Measurements from ENCODE around the gene PPM1M. TPM values are rescaled to one million over a fixed set of nuclear protein-coding genes. Genes with fewer than 3 reads are reported as not detected.

PPM1M gene
- total and polyA plus RNA-seq, 12 donors, result 5.2 to 17.6 (median 7.9) TPM

DNA sequence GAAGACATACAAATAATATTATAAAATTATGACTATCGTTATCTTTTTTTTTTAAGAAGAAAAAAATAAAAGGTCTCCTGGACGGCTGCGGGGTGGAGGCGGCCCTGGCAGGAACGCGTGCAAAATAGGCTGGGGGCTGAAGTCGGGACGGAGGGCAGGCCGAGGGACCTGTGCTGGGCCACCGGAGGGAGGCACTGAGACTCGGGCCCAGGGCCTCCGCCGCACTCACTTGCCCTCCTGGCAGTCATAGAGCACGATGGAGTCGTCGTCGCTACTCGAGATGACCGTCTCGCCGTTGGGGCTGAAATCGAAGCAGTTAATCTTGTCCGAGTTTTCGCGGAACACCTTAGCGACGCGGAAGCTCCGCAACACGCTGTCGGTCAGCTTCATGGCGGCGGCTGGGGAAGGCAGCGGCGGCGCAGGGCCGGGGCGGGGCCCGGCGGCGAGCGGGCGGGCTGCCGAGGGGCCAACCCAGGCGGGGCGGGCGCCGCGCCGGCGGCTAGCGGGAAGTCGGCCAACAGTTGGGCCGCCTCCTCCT, 32.5 kb downstream of the PPM1M start:
- Histone ChIP-seq H3K36me3 (peaks cover 0 to 35% (median 0%) of the 10 kb centered on the region in 9 donors), H3K4me1 (peaks cover 3 to 78% (median 63%) of the 10 kb centered on the region in 9 donors), H3K27me3 (no peaks in the 10 kb centered on the region), H3K27ac (peak overlapping the region; percentile 91 to 100 (median 97)), H3K4me3 (peak overlapping the region; percentile 58 to 95 (median 87)), H3K9me3 (no peaks in the 10 kb centered on the region)
- 0% methylated on average over 50 to 54 of the region's 54 CpGs for WGBS, 2 donors
- no peak for DNase-seq
- intact Hi-C loops (cut with DNase I), result loop anchor here in 8 of 10 donors (2.0 to 5.0 kb wide), 6 partner anchors 36 to 126 kb away; partner anchors contain the start of genes TWF2 (in 5 of the 8) and POC1A (in 1 of the 8)
- TF ChIP-seq, protein P1, sequence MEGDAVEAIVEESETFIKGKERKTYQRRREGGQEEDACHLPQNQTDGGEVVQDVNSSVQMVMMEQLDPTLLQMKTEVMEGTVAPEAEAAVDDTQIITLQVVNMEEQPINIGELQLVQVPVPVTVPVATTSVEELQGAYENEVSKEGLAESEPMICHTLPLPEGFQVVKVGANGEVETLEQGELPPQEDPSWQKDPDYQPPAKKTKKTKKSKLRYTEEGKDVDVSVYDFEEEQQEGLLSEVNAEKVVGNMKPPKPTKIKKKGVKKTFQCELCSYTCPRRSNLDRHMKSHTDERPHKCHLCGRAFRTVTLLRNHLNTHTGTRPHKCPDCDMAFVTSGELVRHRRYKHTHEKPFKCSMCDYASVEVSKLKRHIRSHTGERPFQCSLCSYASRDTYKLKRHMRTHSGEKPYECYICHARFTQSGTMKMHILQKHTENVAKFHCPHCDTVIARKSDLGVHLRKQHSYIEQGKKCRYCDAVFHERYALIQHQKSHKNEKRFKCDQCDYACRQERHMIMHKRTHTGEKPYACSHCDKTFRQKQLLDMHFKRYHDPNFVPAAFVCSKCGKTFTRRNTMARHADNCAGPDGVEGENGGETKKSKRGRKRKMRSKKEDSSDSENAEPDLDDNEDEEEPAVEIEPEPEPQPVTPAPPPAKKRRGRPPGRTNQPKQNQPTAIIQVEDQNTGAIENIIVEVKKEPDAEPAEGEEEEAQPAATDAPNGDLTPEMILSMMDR (IDR thresholded peaks at IDR 0.05), result peak in 8 of 9 donors; percentile 11 to 60 (median 40)
- peak; percentile 70 to 88 (median 80) for ATAC-seq

DNA sequence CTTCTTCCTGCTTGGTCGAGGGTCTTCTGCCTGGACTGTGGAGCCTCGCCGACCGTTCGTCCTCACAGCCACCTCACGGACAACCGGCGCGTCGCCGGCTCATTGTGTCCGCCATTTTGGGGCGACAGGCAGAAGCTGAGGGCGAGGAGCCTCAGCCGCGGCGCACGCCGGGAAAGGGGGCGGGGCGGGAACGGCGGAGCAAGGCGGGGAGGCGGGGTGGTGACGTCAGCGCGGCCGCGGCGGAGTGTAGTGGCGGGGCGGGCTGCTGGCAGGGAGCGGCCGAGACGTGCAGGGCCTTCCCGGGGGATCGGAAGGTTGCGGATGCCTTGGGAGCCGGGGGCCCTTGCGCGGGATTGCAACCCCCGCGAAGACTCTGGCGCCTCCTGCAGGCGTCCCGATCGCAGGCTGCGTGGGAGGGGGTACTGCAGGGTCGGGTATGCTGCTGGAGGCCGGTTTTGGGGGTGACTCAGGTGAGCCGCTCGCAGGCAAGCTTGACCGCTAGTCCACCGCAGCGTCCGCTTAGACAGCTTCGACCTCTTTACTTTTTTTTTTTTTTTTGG, 33.0 kb downstream of the PPM1M start, which contains the start of gene WDR82:
WDR82 (minus strand) TSS at position 140 of the 560 bp plus-strand sequence. CDS start 288 bp downstream, outside the sequence.
- TF ChIP-seq, protein P1 (IDR thresholded peaks at IDR 0.05), result peak in 8 of 9 donors; percentile 27 to 74 (median 63)
- peak; percentile 95 to 97 (median 97) for ATAC-seq
- H3K27me3 ChIP-seq, result no peaks in the 10 kb centered on the region
- H3K9me3 ChIP-seq, result no peaks in the 10 kb centered on the region
- peaks cover 3 to 73% (median 57%) of the 10 kb centered on the region in 9 donors for H3K4me1 ChIP-seq
- peak within 1 kb of the TSS; percentile 91 to 100 (median 97) for H3K27ac ChIP-seq
- WGBS, 2 donors, result 0 to 1% methylated on average over 55 to 58 of the region's 58 CpGs
- DNase-seq, result peak; percentile 97 to 99
- H3K4me3 ChIP-seq, result peak within 1 kb of the TSS; percentile 58 to 95 (median 87)
- intact Hi-C loops (cut with DNase I), result loop anchor here in 7 of 10 donors (2.0 to 5.0 kb wide), 5 partner anchors 36 to 126 kb away; partner anchors contain the start of genes TWF2 (in 5 of the 7) and POC1A (in 1 of the 7)
- peaks cover 0 to 32% (median 0%) of the 10 kb centered on the region in 9 donors for H3K36me3 ChIP-seq

DNA sequence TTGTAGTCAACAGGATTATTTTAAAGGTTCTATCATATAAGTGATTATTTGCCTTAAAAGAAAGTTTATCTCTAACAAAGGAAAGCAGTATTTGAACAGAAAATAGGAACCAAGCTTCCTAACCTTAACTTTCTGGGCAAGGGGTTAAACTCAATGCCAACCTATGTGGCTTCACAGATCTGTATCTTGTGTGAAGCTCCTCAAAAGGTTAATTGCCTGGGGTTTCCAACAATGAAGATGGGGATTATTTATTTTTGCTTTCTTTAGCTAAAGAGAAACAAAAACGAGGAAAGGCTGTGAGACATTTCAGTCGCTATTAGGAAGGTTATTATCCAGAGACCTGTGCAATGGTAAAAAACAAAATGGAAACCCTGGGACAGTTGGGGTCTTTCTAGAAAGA, 34.0 kb downstream of the PPM1M start:
- 44 to 60% methylated on average over 2 of the region's 2 CpGs for WGBS, 2 donors
- ATAC-seq (no peak), DNase-seq (no peak)
- intact Hi-C loops (cut with DNase I), result loop anchor here in 7 of 10 donors (2.0 to 5.0 kb wide), 5 partner anchors 37 to 127 kb away; partner anchors contain the start of genes TWF2 (in 5 of the 7) and POC1A (in 1 of the 7)
- H3K4me1 ChIP-seq, result peaks cover 3 to 63% (median 47%) of the 10 kb centered on the region in 9 donors
- peak overlapping the region in 6 of 10 donors; percentile 62 to 95 (median 88) for H3K4me3 ChIP-seq
- H3K27me3 ChIP-seq, result no peaks in the 10 kb centered on the region
- H3K9me3 ChIP-seq, result no peaks in the 10 kb centered on the region
- H3K27ac ChIP-seq, result peak overlapping the region; percentile 0 to 100 (median 97)
- H3K36me3 ChIP-seq, result peaks cover 0 to 30% (median 0%) of the 10 kb centered on the region in 9 donors
- TF ChIP-seq, protein P1 (IDR thresholded peaks at IDR 0.05), result no peak

DNA sequence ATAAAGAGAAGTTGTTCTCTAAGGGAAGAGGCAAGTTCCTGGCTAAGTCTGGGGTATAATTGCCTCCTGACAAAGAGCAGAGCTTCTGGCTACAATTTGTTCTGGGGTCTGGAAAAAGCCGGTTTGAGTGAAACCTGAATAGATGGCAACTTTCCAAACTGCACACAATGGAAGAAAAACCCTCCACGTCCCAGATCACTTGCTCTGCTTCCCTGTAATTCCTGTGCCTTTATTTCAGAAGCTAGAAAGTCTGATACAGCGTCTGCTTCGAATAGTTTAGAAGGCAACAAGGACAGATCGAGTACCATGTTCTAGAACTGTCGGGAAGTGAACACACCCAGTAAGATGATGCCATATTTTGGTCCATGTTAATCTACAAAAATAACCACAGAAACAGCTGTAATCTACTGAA, 34.5 kb downstream of the PPM1M start:
- Histone ChIP-seq H3K4me1 (peaks cover 3 to 58% (median 42%) of the 10 kb centered on the region in 9 donors), H3K36me3 (peaks cover 0 to 30% (median 0%) of the 10 kb centered on the region in 9 donors), H3K9me3 (no peaks in the 10 kb centered on the region), H3K4me3 (peak overlapping the region in 2 of 10 donors; percentile 88 to 95), H3K27ac (peak overlapping the region; percentile 0 to 100 (median 97)), H3K27me3 (no peaks in the 10 kb centered on the region)
- DNase-seq, result no peak
- WGBS, 2 donors, result 22 to 32% methylated on average over 6 of the region's 6 CpGs
- TF ChIP-seq, protein P1 (IDR thresholded peaks at IDR 0.05), result no peak
- intact Hi-C loops (cut with DNase I), result loop anchor here in 1 of 10 donors (10.0 kb wide), 1 partner anchor 285 kb away; the partner anchor contains the start of gene RPL29
- peak in 1 of 8 donors; percentile 2 for ATAC-seq
